HCT116 (cell line): ENCODE results near the gene FAM204A. TPM values are rescaled to one million over a fixed set of nuclear protein-coding genes. Genes with fewer than 3 reads are reported as not detected.
A peak's percentile ranks its signal among the peaks of the same experiment; 100 is the strongest.

Source experiments
- ATAC-seq: fragments of 200-7000 bp; cut with Tn5 transposase; 2 replicates; pipeline ENCODE4 v1.9.1; 2020; ENCODE audit warnings: mild to moderate bottlenecking, moderate library complexity
- BruUV-seq: library from RNA; stranded (reverse); fragments of 400-500 nt; replicated peaks from 2 replicates; lab custom pipeline; 2021; lab: Mats Ljungman, UMichigan
- CTCF ChIA-PET: fragments of 300-600 bp; sonication (Branson Sonifier 250); formaldehyde crosslinking; loops from one replicate; lab custom pipeline; 2021; ENCODE audit warnings: antibody characterized with exemption; lab: Charles Lee
- POLR2A ChIA-PET: fragments of 300-600, 350-600 bp; sonication (Branson Sonifier 250); formaldehyde crosslinking; loops from one replicate; lab custom pipeline; 2021; ENCODE audit warnings: antibody characterized with exemption; lab: Charles Lee
- RAD21 ChIA-PET, 2 experiments: fragments of 300-600 bp; sonication (Branson Sonifier 250); formaldehyde crosslinking; loops; one replicate each; lab custom pipeline; 2023; ENCODE audit warnings: low total read pairs in 2 of 2; ENCODE audit not compliant: uncharacterized antibody in 2 of 2, unreplicated experiment in 2 of 2, low non-redundant PET in 1 of 2; lab: Charles Lee
- DNase-seq: peaks from one replicate; pipeline ENCODE4 v3.0.0-alpha.2; 2010; ENCODE audit warnings: low read depth, low spot score
- H2AFZ ChIP-seq: fragments of 200-600 bp; shearing (Covaris generic), sonication (generic); 2 replicates; pipeline ENCODE4 v1.6.1; 2017; ENCODE audit warnings: low read depth, mixed run types, mixed read lengths, antibody characterized with exemption, low read length; ENCODE audit not compliant: poor library complexity, severe bottlenecking
- H3K27ac ChIP-seq: 2 replicates; pipeline ENCODE4 v1.5.1; 2012; ENCODE audit warnings: low read depth, low read length
- H3K27me3 ChIP-seq: fragments of 200-600 bp; sonication (generic); 2 replicates; pipeline ENCODE4 v1.6.1; 2016; ENCODE audit warnings: mixed run types, low read length, mixed read lengths; ENCODE audit not compliant: insufficient read depth
- H3K36me3 ChIP-seq, 2 experiments: fragments of 200-500 bp in 1 of 2; fragments of 200-600 bp in 1 of 2; sonication (Bioruptor generic) in 1 of 2; sonication (generic) in 1 of 2; 2 replicates each; pipeline versions ENCODE4 v1.5.1 to v1.6.1; 2014 to 2016; ENCODE audit warnings: low read length in 2 of 2, inconsistent platforms in 1 of 2, mixed read lengths in 1 of 2, mixed run types in 1 of 2; ENCODE audit not compliant: insufficient read depth in 2 of 2, control insufficient read depth in 1 of 2
- H3K4me1 ChIP-seq, 2 experiments: fragments of 200-600 bp in 1 of 2; sonication (generic) in 1 of 2; 2 replicates each; pipeline versions ENCODE4 v1.5.1 to v1.6.1; 2012 to 2017; ENCODE audit warnings: low read length in 2 of 2, inconsistent platforms in 1 of 2, mild to moderate bottlenecking in 1 of 2, mixed read lengths in 1 of 2, mixed run types in 1 of 2, moderate library complexity in 1 of 2; ENCODE audit not compliant: insufficient read depth in 2 of 2, control insufficient read depth in 1 of 2
- H3K4me2 ChIP-seq: fragments of 200-600 bp; sonication (generic); 2 replicates; pipeline ENCODE4 v1.6.1; 2017; ENCODE audit warnings: mixed run types, low read length, mixed read lengths
- H3K4me3 ChIP-seq, 2 experiments: fragments of 200-600 bp in 1 of 2; sonication (generic) in 1 of 2; replicated peaks in 1 of 2; 2 replicates each; pipeline ENCODE4 v1.5.1; 2011 to 2016; ENCODE audit warnings: low read length in 2 of 2, control low read depth in 1 of 2, low read depth in 1 of 2, mild to moderate bottlenecking in 1 of 2, mixed read lengths in 1 of 2, mixed run types in 1 of 2
- H3K79me2 ChIP-seq: fragments of 200-600 bp; sonication (generic); 2 replicates; pipeline ENCODE4 v1.6.1; 2017; ENCODE audit warnings: mild to moderate bottlenecking, mixed run types, low read length, moderate library complexity, mixed read lengths; ENCODE audit not compliant: insufficient read depth
- H3K9ac ChIP-seq: fragments of 200-600 bp; sonication (generic); 2 replicates; pipeline ENCODE4 v1.6.1; 2016; ENCODE audit warnings: low read length, mixed read lengths
- H3K9me2 ChIP-seq: fragments of 200-600 bp; sonication (generic), shearing (Covaris generic); 2 replicates; pipeline ENCODE4 v1.6.1; 2017; ENCODE audit warnings: mixed run types, mild to moderate bottlenecking, moderate library complexity; ENCODE audit not compliant: insufficient read depth
- H3K9me3 ChIP-seq, 2 experiments: fragments of 200-500 bp in 1 of 2; fragments of 200-600 bp in 1 of 2; sonication (Bioruptor generic) in 1 of 2; sonication (generic) in 1 of 2; 2 replicates each; pipeline ENCODE4 v1.6.1; 2014 to 2017; ENCODE audit warnings: low read length in 2 of 2, mixed read lengths in 2 of 2, inconsistent platforms in 1 of 2, low read depth in 1 of 2, mild to moderate bottlenecking in 1 of 2, mixed run types in 1 of 2, moderate library complexity in 1 of 2; ENCODE audit not compliant: control insufficient read depth in 1 of 2, insufficient read depth in 1 of 2
- H4K20me1 ChIP-seq: fragments of 200-600 bp; sonication (generic), shearing (Covaris generic); 2 replicates; pipeline ENCODE4 v1.6.1; 2017; ENCODE audit warnings: mixed run types, mild to moderate bottlenecking, moderate library complexity; ENCODE audit not compliant: insufficient read depth
- ATF3 ChIP-seq: IDR thresholded peaks from 2 replicates; pipeline ENCODE4 v1.6.1; 2012
- CBX3 ChIP-seq: IDR thresholded peaks from 2 replicates; pipeline ENCODE4 v1.6.1; 2012; ENCODE audit warnings: low read depth
- CEBPB ChIP-seq: IDR thresholded peaks from 2 replicates; pipeline ENCODE4 v1.6.1; 2012; ENCODE audit warnings: low read depth
- CTCF ChIP-seq, 3 experiments: fragments of 200-600 bp in 1 of 3; sonication (generic) in 1 of 3; IDR thresholded peaks in 2 of 3; conservative IDR thresholded peaks in 1 of 3; 2 replicates each; pipeline ENCODE4 v1.5.1; 2012 to 2017; ENCODE audit warnings: low read depth in 2 of 3, low read length in 2 of 3, antibody characterized with exemption in 1 of 3, borderline replicate concordance in 1 of 3, control low read depth in 1 of 3, mild to moderate bottlenecking in 1 of 3, mixed read lengths in 1 of 3, mixed run types in 1 of 3, moderate library complexity in 1 of 3; ENCODE audit not compliant: insufficient read depth in 1 of 3
- EZH2 ChIP-seq: fragments of 200-600 bp; sonication (generic); IDR thresholded peaks from 2 replicates; pipeline ENCODE4 v1.6.1; 2017; ENCODE audit warnings: antibody characterized with exemption, mixed run types
- EZH2phosphoT487 ChIP-seq: fragments of 200-600 bp; IDR thresholded peaks from 2 replicates; pipeline ENCODE4 v1.6.1; 2018; ENCODE audit warnings: antibody characterized with exemption, borderline replicate concordance
- FOSL1 ChIP-seq: IDR thresholded peaks from 2 replicates; pipeline ENCODE4 v1.6.1; 2012; ENCODE audit warnings: low read depth
- JUND ChIP-seq: IDR thresholded peaks from 2 replicates; pipeline ENCODE4 v1.6.1; 2012
- MAX ChIP-seq: IDR thresholded peaks from 2 replicates; pipeline ENCODE4 v1.6.1; 2012
- POLR2A ChIP-seq: IDR thresholded peaks from 2 replicates; pipeline ENCODE4 v1.7.0; 2011; ENCODE audit warnings: borderline replicate concordance; ENCODE audit not compliant: insufficient read depth, insufficient read length; ENCODE audit errors: extremely low read depth
- POLR2AphosphoS5 ChIP-seq: IDR thresholded peaks from 2 replicates; pipeline ENCODE4 v1.6.1; 2011; ENCODE audit warnings: mild to moderate bottlenecking, low read depth, low read length, moderate library complexity
- RAD21 ChIP-seq: IDR thresholded peaks from 2 replicates; pipeline ENCODE4 v1.6.1; 2012; ENCODE audit warnings: low read depth, mild to moderate bottlenecking
- SP1 ChIP-seq: IDR thresholded peaks from 2 replicates; pipeline ENCODE4 v1.6.1; 2012; ENCODE audit warnings: low read depth
- ZFX ChIP-seq: fragments of 450-650 bp; IDR thresholded peaks from 2 replicates; pipeline ENCODE4 v1.6.1; 2017
- ZNF274 ChIP-seq: fragments of 200-500 bp; sonication (Bioruptor generic); IDR thresholded peaks from 2 replicates; pipeline ENCODE4 v1.6.1; 2014; ENCODE audit warnings: mild to moderate bottlenecking, low read depth, low read length, inconsistent platforms
- intact Hi-C: fragments of 100-400 bp; cut with micrococcal nuclease; formaldehyde crosslinking; loops from 2 replicates; pipeline ENCODE4 v1.10.0; 2022
- total RNA-seq: library from RNA; stranded (reverse); gene quantifications from one replicate; pipeline ENCODE4 v1.2.1, GENCODE V29; 2021; ENCODE audit not compliant: unreplicated experiment

FAM204A gene
- total RNA-seq, 1 experiment from 2014 or later = 79.5 TPM

- Histone ChIP-seq H3K79me2 (no peaks in the 10 kb centered on the region), H3K27me3 (peaks cover 64% of the 10 kb centered on the region), H3K36me3 (no peaks in the 10 kb centered on the region)
- intact Hi-C loops = no loop called here
- peak; percentile 76 for ATAC-seq
- POLR2A ChIA-PET = interaction anchor here (0.8 kb wide), 1 partner anchor 8 kb away, joined by 3 read pairs; no protein-coding TSS in a partner anchor
- TF ChIP-seq FOSL1 (no peak), CTCF (IDR thresholded peaks at IDR 0.05 in 2 of 3, conservative IDR thresholded peaks at IDR 0.05 in 1 of 3; ENCODE audit: borderline replicate concordance in 1 of 3, insufficient read depth in 1 of 3, low read depth in 2 of 3, low read length in 2 of 3) (peak in 2 of 3 experiments; percentile 24 to 38; a peak in 1 of 6 replicates), EZH2phosphoT487 (no peak), CEBPB (no peak), JUND (no peak)
- TF ChIP-seq, all 23 proteins: peak for 1
- Histone ChIP-seq H3K9ac (no peak overlapping the region), H3K9me2 (no peaks in the 10 kb centered on the region), H3K9me3 (no peaks in the 10 kb centered on the region), H3K27ac (no peak overlapping the region), H4K20me1 (no peaks in the 10 kb centered on the region), H2AFZ (no peak overlapping the region), H3K4me2 (no peak overlapping the region), H3K4me1 (peaks cover 2 to 5% of the 10 kb centered on the region in 2 experiments; a peak in 3 of 4 replicates), H3K4me3 (no peak overlapping the region)
- no peak for DNase-seq
- BruUV-seq = no TSS peak
- RAD21 ChIA-PET = interaction anchor here in 1 of 2 experiments (0.9 kb wide), 1 partner anchor 195 kb away, joined by 3 read pairs; no protein-coding TSS in a partner anchor
- CTCF ChIA-PET = interaction anchor here (1.6 to 2.3 kb wide), 2 partner anchors 25 to 768 kb away, joined by 4 to 6 read pairs; no protein-coding TSS in a partner anchor
Measured at GRCh38 chr10:118264838-118265470, 77.2 kb downstream of the FAM204A start.

GRCh38 chr10:118264252-118264651 lies 77.9 kb downstream of the FAM204A start:
- no peak for ATAC-seq
- Histone ChIP-seq H3K36me3 (no peaks in the 10 kb centered on the region), H4K20me1 (no peaks in the 10 kb centered on the region), H2AFZ (no peak overlapping the region), H3K4me2 (no peak overlapping the region), H3K4me3 (no peak overlapping the region), H3K4me1 (peaks cover 2 to 5% of the 10 kb centered on the region in 2 experiments; a peak in 3 of 4 replicates), H3K27ac (no peak overlapping the region), H3K9me2 (no peaks in the 10 kb centered on the region), H3K9me3 (no peaks in the 10 kb centered on the region), H3K9ac (no peak overlapping the region), H3K79me2 (no peaks in the 10 kb centered on the region), H3K27me3 (peaks cover 57% of the 10 kb centered on the region)
- DNase-seq = no peak
- POLR2A ChIA-PET = no interaction called here
- no peak for TF ChIP-seq CEBPB
- TF ChIP-seq ATF3 = no peak
- no peak for TF ChIP-seq ZFX
- no peak for TF ChIP-seq CTCF (IDR thresholded peaks at IDR 0.05 in 2 of 3, conservative IDR thresholded peaks at IDR 0.05 in 1 of 3; ENCODE audit: borderline replicate concordance in 1 of 3, insufficient read depth in 1 of 3, low read depth in 2 of 3, low read length in 2 of 3)
- TF ChIP-seq POLR2A = no peak
- no peak for TF ChIP-seq FOSL1
- TF ChIP-seq CBX3 = no peak
- TF ChIP-seq EZH2phosphoT487 = no peak
- TF ChIP-seq SP1 = no peak
- no peak for TF ChIP-seq MAX
- no peak for TF ChIP-seq RAD21
- TF ChIP-seq EZH2 = no peak
- TF ChIP-seq ZNF274 = no peak
- TF ChIP-seq POLR2AphosphoS5 = no peak
- CTCF ChIA-PET = interaction anchor here (1.6 to 2.3 kb wide), 2 partner anchors 24 to 768 kb away, joined by 4 to 6 read pairs; no protein-coding TSS in a partner anchor
- intact Hi-C loops = no loop called here
- RAD21 ChIA-PET = no interaction called here
- no TSS peak for BruUV-seq
